ENCODE data around the gene AMDHD2.
A peak's percentile ranks its signal among the peaks of the same experiment; 100 is the strongest.

AMDHD2 gene

DNA sequence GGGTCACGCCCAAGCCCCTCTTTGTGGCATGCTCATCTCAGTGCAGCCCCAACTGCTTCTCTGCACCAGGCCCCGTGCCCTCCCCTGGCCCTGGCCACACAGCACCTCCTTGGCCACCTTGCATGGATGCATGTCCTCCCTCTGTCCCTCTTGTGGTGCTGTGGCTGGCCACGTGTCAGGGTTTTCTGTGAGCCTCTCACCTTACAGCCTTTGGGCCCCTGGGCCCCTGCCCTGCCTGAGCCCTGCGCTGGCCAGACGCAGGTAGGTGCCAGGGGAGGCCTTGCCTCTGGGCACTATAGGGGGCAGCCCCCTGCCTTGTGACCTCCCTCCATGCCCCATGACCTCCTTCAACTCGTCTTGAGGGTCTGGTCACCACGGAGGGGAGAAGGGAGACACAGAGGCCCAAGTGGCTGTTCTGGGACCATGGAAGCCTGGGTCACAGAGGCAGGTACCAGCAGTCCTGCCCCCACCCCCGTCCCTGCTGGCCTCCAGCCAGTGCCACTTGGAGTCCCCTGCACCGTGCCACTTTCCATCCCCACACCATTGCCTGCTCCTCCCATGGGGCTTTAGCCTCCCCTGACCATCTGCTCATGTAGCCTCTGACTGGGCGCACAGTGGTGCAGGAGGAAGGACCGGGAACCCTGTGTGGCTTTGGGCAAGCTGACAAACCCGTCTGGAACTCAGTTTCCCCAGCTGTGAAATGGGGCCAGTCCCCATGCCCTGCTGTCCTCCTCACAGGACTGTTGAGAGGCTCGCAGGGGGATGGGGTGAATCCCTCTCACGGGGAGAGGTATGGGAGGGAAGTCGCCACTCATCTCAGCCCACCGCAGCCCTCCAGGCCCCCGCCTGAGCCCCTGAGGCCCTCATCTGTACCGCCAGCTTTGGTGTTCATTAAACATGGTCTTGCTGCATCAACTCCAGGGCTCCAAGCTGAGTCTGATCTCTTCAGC lies 17.9 kb upstream of the AMDHD2 start:
- Histone ChIP-seq H3K36me3 (ENCODE audit: control insufficient read depth in 2 of 2, insufficient read depth in 1 of 2, low read length in 2 of 2) (peaks cover 0 to 27% of the 10 kb centered on the region in 2 experiments; a peak in 2 of 3 replicates), H3K27ac (ENCODE audit: extremely low read depth, low read depth, low read length) (no peak overlapping the region), H3K4me1 (ENCODE audit: control insufficient read depth, insufficient read depth, low read length) (peaks cover 7% of the 10 kb centered on the region), H3K4me3 (ENCODE audit: low read depth, low read length) (no peak overlapping the region), H3K9me3 (ENCODE audit: control insufficient read depth, insufficient read depth, low read depth, low read length) (no peaks in the 10 kb centered on the region)
- no peak for TF ChIP-seq ZSCAN30 (tag by site-specific recombination; IDR thresholded peaks at IDR 0.05)
- TF ChIP-seq ZBTB8A (tag by site-specific recombination; IDR thresholded peaks at IDR 0.05), result peak; percentile 53; the same call in 1 of the 2 replicates
- TF ChIP-seq ZNF184 (tag by site-specific recombination; IDR thresholded peaks at IDR 0.05), result no peak
- TF ChIP-seq, protein P1, sequence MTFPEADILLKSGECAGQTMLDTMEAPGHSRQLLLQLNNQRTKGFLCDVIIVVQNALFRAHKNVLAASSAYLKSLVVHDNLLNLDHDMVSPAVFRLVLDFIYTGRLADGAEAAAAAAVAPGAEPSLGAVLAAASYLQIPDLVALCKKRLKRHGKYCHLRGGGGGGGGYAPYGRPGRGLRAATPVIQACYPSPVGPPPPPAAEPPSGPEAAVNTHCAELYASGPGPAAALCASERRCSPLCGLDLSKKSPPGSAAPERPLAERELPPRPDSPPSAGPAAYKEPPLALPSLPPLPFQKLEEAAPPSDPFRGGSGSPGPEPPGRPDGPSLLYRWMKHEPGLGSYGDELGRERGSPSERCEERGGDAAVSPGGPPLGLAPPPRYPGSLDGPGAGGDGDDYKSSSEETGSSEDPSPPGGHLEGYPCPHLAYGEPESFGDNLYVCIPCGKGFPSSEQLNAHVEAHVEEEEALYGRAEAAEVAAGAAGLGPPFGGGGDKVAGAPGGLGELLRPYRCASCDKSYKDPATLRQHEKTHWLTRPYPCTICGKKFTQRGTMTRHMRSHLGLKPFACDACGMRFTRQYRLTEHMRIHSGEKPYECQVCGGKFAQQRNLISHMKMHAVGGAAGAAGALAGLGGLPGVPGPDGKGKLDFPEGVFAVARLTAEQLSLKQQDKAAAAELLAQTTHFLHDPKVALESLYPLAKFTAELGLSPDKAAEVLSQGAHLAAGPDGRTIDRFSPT (tag by site-specific recombination; IDR thresholded peaks at IDR 0.05), result no peak
- no peak for TF ChIP-seq ZNF274 (IDR thresholded peaks at IDR 0.05; ENCODE audit: low read length)
- no peak for TF ChIP-seq ZNF274 (tag by site-specific recombination; IDR thresholded peaks at IDR 0.05; ENCODE audit: borderline replicate concordance)
- TF ChIP-seq GLIS2 (tag by site-specific recombination; IDR thresholded peaks at IDR 0.05), result 0 out of 2 replicates have a peak, but pooled peaks have one; percentile 9
- CTCF ChIA-PET, result interaction anchor here (0.6 to 2.6 kb wide), 32 partner anchors 9 to 371 kb away, joined by 3 to 28 read pairs (median 4); partner anchors contain the start of genes ABCA3, ATP6V0C, CASKIN1 and CEMP1
- POLR2A ChIA-PET, result interaction anchor here (0.7 to 2.1 kb wide), 15 partner anchors 11 to 347 kb away, joined by 3 to 27 read pairs (median 5); partner anchors contain the start of genes AMDHD2, ATP6V0C, CCNF and DNASE1L2

DNA sequence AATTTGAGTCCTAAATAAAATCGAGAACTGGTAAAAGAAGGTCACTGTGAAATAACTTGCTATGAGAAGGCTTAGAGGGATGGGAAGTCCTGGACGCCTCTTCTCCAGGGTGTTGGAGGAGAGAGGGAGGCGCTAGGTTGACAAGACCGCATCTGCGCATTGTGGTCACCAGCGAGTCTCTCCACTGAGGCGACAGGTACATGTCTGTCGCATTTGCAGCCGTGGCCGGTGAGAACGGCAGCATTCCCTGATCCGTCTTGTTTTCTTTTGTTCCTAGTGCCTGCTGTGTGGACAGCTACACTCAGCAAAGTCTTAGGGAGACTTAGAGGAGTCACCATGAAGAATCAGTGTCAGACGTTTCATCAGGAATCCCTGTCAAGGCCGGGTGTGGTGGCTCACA lies 14.5 kb upstream of the AMDHD2 start:
- no peak overlapping the region for H3K27ac ChIP-seq (ENCODE audit: extremely low read depth, low read depth, low read length)
- H3K4me1 ChIP-seq (ENCODE audit: control insufficient read depth, insufficient read depth, low read length), result peaks cover 7% of the 10 kb centered on the region
- ChIA-PET POLR2A (no interaction called here), CTCF (no interaction called here)
- no peak overlapping the region for H3K4me3 ChIP-seq (ENCODE audit: low read depth, low read length)
- no peaks in the 10 kb centered on the region; a peak in 1 of 3 replicates for H3K36me3 ChIP-seq (ENCODE audit: control insufficient read depth in 2 of 2, insufficient read depth in 1 of 2, low read length in 2 of 2)
- no peaks in the 10 kb centered on the region for H3K9me3 ChIP-seq (ENCODE audit: control insufficient read depth, insufficient read depth, low read depth, low read length)
- TF ChIP-seq ZNF747 (tag by site-specific recombination; IDR thresholded peaks at IDR 0.05), result no peak
- TF ChIP-seq SP2 (tag by site-specific recombination; IDR thresholded peaks at IDR 0.05), result no peak
- TF ChIP-seq SCRT1 (tag by site-specific recombination; IDR thresholded peaks at IDR 0.05; ENCODE audit: borderline replicate concordance), result peak; percentile 74
- 0 out of 2 replicates have a peak, but pooled peaks have one; percentile 9 for TF ChIP-seq KLF1 (tag by site-specific recombination; IDR thresholded peaks at IDR 0.05)
- TF ChIP-seq ZNF692 (tag by site-specific recombination; IDR thresholded peaks at IDR 0.05), result no peak
- no peak for TF ChIP-seq BCL11A (tag by site-specific recombination; IDR thresholded peaks at IDR 0.05; ENCODE audit: low read depth)
- TF ChIP-seq AEBP2 (tag by site-specific recombination; IDR thresholded peaks at IDR 0.05; ENCODE audit: borderline replicate concordance), result no peak
- TF ChIP-seq, protein P2, sequence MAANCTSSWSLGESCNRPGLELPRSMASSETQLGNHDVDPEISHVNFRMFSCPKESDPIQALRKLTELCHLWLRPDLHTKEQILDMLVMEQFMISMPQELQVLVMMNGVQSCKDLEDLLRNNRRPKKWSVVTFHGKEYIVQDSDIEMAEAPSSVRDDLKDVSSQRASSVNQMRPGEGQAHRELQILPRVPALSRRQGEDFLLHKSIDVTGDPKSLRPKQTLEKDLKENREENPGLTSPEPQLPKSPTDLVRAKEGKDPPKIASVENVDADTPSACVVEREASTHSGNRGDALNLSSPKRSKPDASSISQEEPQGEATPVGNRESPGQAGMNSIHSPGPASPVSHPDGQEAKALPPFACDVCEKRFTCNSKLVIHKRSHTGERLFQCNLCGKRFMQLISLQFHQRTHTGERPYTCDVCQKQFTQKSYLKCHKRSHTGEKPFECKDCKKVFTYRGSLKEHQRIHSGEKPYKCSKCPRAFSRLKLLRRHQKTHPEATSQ (tag by site-specific recombination; IDR thresholded peaks at IDR 0.05), result no peak
- no peak for TF ChIP-seq ZNF488 (tag by site-specific recombination; IDR thresholded peaks at IDR 0.05)
- TF ChIP-seq ZNF596 (tag by site-specific recombination; IDR thresholded peaks at IDR 0.05), result no peak
- TF ChIP-seq MYNN (tag by site-specific recombination; IDR thresholded peaks at IDR 0.05; ENCODE audit: borderline replicate concordance), result no peak
- TF ChIP-seq SCRT2 (tag by site-specific recombination; IDR thresholded peaks at IDR 0.05), result no peak; the same call in 1 of the 2 replicates
